ENCODE data around the gene TNFRSF9. TPM values are rescaled to one million over a fixed set of nuclear protein-coding genes. Genes with fewer than 3 reads are reported as not detected.

The TNFRSF9 gene
- total and polyA plus RNA-seq, 9 of the 15 experiments (the other 6 are each of a cell fraction or from before 2014, with no cell fraction given) = 0.04 to 0.29 (median 0.08) TPM; not detected in 1

DNA sequence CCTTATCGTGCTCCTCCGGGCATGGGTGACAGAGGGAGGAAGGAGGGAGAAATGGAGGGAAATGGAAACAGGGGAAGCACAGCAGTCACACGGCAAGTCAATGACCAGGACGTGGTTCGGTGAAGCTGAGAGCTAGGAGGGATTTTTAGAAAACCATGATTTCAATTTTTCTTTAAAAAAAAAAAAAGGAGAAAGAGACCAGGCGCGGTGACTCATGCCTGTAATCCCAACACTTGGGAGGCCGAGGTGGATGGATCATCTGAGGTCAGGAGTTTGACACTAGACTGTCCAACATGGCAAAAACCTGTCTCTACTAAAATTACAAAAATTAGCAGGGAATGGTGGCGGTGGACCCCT, 776 bp upstream of the TNFRSF9 start:
- H3K36me3 ChIP-seq (ENCODE audit: control insufficient read depth, insufficient read depth, low read length) = no peaks in the 10 kb centered on the region
- FAIRE-seq (no peak), ATAC-seq (peak; percentile 9; the same call in 1 of the 3 replicates), DNase-seq (ENCODE audit: extremely low read depth in 1 of 4, low spot score in 3 of 4) (peak in 1 of 4 experiments; percentile 29)
- H3K27me3 ChIP-seq (ENCODE audit: control insufficient read depth in 2 of 2, insufficient read depth in 2 of 2, low read length in 2 of 2) = peaks cover 51 to 61% of the 10 kb centered on the region in 2 experiments
- H3K9me1 ChIP-seq (ENCODE audit: control insufficient read depth, insufficient read depth, low read length) = no peaks in the 10 kb centered on the region
- H3K27ac ChIP-seq (ENCODE audit: extremely low read depth, low read depth, low read length) = no peak overlapping the region; the same call in 2 of the 3 replicates
- peaks cover 11 to 14% of the 10 kb centered on the region in 2 experiments for H3K4me1 ChIP-seq (replicated peaks in 1 of 2; ENCODE audit: control insufficient read depth in 2 of 2, insufficient read depth in 2 of 2, low read length in 2 of 2)
- WGBS (ENCODE audit: insufficient coverage, low coverage, missing lambda C conversion rate) = 0% methylated on average over 7 of the region's 9 CpGs
- peak overlapping the region; percentile 40 for H3K4me2 ChIP-seq (ENCODE audit: insufficient read depth, low read length)
- no TSS peak for BruUV-seq (replicated peaks)
- ChIA-PET POLR2A (interaction anchor here (0.6 to 2.2 kb wide), 3 partner anchors 8 to 133 kb away, joined by 3 to 5 read pairs (median 4); partner anchors contain the start of gene PARK7), CTCF (ENCODE audit: low intra/inter-chr PET ratio) (interaction anchor here (0.8 kb wide), 1 partner anchor 821 kb away, joined by 3 read pairs; no protein-coding TSS in a partner anchor)
- no peaks in the 10 kb centered on the region for H3K79me2 ChIP-seq (ENCODE audit: control insufficient read depth, insufficient read depth, low read length)
- in situ Hi-C loops (cut with MboI) = no loop called here
- intact Hi-C loops (cut with micrococcal nuclease) = no loop called here
- no peak overlapping the region for H2AFZ ChIP-seq (ENCODE audit: low read depth, low read length)
- no peak overlapping the region for H3K4me3 ChIP-seq
- peak overlapping the region in 1 of 2 experiments; percentile 31; a peak in 1 of 4 replicates for H3K9ac ChIP-seq (ENCODE audit: insufficient read depth in 1 of 2, low read depth in 2 of 2, low read length in 2 of 2)
- no peaks in the 10 kb centered on the region for H3K9me3 ChIP-seq (replicated peaks; ENCODE audit: control insufficient read depth, insufficient read depth, low read depth, low read length)
- peaks cover 5% of the 10 kb centered on the region for H4K20me1 ChIP-seq (replicated peaks; ENCODE audit: control insufficient read depth, insufficient read depth, low read length)
- TF ChIP-seq ZNF384 (IDR thresholded peaks at IDR 0.05; ENCODE audit: low read depth, low read length) = peak; percentile 74
- TF ChIP-seq KLF1 (tag; IDR thresholded peaks at IDR 0.05) = no peak
- no peak for TF ChIP-seq NKRF (IDR thresholded peaks at IDR 0.05; ENCODE audit: borderline replicate concordance)
- peak; percentile 72; the same call in 1 of the 2 replicates for TF ChIP-seq FOSL1 (tag; conservative IDR thresholded peaks at IDR 0.05)
- TF ChIP-seq HNRNPL (IDR thresholded peaks at IDR 0.05; ENCODE audit: low read depth, low read length) = no peak
- no peak for TF ChIP-seq NFRKB (IDR thresholded peaks at IDR 0.05; ENCODE audit: low read depth)
- TF ChIP-seq KDM1A (IDR thresholded peaks at IDR 0.05) = no peak
- TF ChIP-seq, protein P1, sequence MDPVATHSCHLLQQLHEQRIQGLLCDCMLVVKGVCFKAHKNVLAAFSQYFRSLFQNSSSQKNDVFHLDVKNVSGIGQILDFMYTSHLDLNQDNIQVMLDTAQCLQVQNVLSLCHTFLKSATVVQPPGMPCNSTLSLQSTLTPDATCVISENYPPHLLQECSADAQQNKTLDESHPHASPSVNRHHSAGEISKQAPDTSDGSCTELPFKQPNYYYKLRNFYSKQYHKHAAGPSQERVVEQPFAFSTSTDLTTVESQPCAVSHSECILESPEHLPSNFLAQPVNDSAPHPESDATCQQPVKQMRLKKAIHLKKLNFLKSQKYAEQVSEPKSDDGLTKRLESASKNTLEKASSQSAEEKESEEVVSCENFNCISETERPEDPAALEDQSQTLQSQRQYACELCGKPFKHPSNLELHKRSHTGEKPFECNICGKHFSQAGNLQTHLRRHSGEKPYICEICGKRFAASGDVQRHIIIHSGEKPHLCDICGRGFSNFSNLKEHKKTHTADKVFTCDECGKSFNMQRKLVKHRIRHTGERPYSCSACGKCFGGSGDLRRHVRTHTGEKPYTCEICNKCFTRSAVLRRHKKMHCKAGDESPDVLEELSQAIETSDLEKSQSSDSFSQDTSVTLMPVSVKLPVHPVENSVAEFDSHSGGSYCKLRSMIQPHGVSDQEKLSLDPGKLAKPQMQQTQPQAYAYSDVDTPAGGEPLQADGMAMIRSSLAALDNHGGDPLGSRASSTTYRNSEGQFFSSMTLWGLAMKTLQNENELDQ (CRISPR knock-in tag; IDR thresholded peaks at IDR 0.05; ENCODE audit: borderline replicate concordance) = no peak
- TF ChIP-seq JUND (IDR thresholded peaks at IDR 0.05; ENCODE audit: borderline replicate concordance, low read depth, low read length) = peak; percentile 66; the same call in 1 of the 2 replicates
- 0 out of 3 replicates have a peak, but pooled peaks have one; percentile 8 for TF ChIP-seq JUND (tag; IDR thresholded peaks at IDR 0.05; ENCODE audit: borderline replicate concordance, low read depth, low read length)
- no peak for TF ChIP-seq CBFB (CRISPR knock-in tag; IDR thresholded peaks at IDR 0.05)
- TF ChIP-seq EZH2 (IDR thresholded peaks at IDR 0.05; ENCODE audit: borderline replicate concordance, low read depth, low read length) = no peak
- TF ChIP-seq NR4A1 (CRISPR knock-in tag; IDR thresholded peaks at IDR 0.05) = no peak
- TF ChIP-seq NR4A1 (tag; IDR thresholded peaks at IDR 0.05) = no peak
- TF ChIP-seq TAF9B (IDR thresholded peaks at IDR 0.05; ENCODE audit: partially characterized antibody) = no peak
- TF ChIP-seq, protein P2, sequence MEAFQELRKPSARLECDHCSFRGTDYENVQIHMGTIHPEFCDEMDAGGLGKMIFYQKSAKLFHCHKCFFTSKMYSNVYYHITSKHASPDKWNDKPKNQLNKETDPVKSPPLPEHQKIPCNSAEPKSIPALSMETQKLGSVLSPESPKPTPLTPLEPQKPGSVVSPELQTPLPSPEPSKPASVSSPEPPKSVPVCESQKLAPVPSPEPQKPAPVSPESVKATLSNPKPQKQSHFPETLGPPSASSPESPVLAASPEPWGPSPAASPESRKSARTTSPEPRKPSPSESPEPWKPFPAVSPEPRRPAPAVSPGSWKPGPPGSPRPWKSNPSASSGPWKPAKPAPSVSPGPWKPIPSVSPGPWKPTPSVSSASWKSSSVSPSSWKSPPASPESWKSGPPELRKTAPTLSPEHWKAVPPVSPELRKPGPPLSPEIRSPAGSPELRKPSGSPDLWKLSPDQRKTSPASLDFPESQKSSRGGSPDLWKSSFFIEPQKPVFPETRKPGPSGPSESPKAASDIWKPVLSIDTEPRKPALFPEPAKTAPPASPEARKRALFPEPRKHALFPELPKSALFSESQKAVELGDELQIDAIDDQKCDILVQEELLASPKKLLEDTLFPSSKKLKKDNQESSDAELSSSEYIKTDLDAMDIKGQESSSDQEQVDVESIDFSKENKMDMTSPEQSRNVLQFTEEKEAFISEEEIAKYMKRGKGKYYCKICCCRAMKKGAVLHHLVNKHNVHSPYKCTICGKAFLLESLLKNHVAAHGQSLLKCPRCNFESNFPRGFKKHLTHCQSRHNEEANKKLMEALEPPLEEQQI (IDR thresholded peaks at IDR 0.05) = no peak

All from K562 (cell line).